SU-DHL-6 (cell line): Measurements from ENCODE around the gene NR2E3.

Experiments
- CTCF ChIP-seq: fragments of 200-600 bp; sonication (generic); IDR thresholded peaks from one replicate; pipeline ENCODE4 v1.5.1; 2017; ENCODE audit warnings: antibody characterized with exemption, mild to moderate bottlenecking, low read length, moderate library complexity; ENCODE audit not compliant: insufficient read depth, poor library complexity, severe bottlenecking
- EZH2phosphoT487 ChIP-seq: fragments of 200-600 bp; sonication (generic), shearing (Covaris generic); conservative IDR thresholded peaks from 2 replicates; pipeline ENCODE4 v1.6.1; 2018; ENCODE audit warnings: mild to moderate bottlenecking, antibody characterized with exemption, low read length, moderate library complexity, mixed read lengths

GRCh38 chr15:71813723-71814470 is 3.5 kb downstream of the NR2E3 start:
- TF ChIP-seq CTCF (no peak), EZH2phosphoT487 (no peak)
